ENCODE data around the gene SLK.

GRCh38 chr10:103922659-103923058 is 44.3 kb upstream of the SLK start:
- no peak for TF ChIP-seq POLR2AphosphoS5 (IDR thresholded peaks at IDR 0.05)
- TF ChIP-seq, protein P1, sequence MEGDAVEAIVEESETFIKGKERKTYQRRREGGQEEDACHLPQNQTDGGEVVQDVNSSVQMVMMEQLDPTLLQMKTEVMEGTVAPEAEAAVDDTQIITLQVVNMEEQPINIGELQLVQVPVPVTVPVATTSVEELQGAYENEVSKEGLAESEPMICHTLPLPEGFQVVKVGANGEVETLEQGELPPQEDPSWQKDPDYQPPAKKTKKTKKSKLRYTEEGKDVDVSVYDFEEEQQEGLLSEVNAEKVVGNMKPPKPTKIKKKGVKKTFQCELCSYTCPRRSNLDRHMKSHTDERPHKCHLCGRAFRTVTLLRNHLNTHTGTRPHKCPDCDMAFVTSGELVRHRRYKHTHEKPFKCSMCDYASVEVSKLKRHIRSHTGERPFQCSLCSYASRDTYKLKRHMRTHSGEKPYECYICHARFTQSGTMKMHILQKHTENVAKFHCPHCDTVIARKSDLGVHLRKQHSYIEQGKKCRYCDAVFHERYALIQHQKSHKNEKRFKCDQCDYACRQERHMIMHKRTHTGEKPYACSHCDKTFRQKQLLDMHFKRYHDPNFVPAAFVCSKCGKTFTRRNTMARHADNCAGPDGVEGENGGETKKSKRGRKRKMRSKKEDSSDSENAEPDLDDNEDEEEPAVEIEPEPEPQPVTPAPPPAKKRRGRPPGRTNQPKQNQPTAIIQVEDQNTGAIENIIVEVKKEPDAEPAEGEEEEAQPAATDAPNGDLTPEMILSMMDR (IDR thresholded peaks at IDR 0.05) = no peak
- no peak for TF ChIP-seq POLR2A (IDR thresholded peaks at IDR 0.05)

Measured in upper lobe of left lung (tissue), 4 donors.